HL-60 (cell line): Measurements from ENCODE around the gene RAB11FIP5.

Source experiments
- GABPA ChIP-seq: IDR thresholded peaks from 2 replicates; pipeline ENCODE4 v1.6.1; 2012; ENCODE audit warnings: low read depth
- POLR2AphosphoS5 ChIP-seq: IDR thresholded peaks from 2 replicates; pipeline ENCODE4 v1.6.1; 2012; ENCODE audit warnings: low read depth

- TF ChIP-seq GABPA (no peak), POLR2AphosphoS5 (no peak)
Observed at GRCh38 chr2:73141896-73142295, 29.1 kb upstream of the RAB11FIP5 start.
